ENCODE data around the gene RANBP17.

DNA sequence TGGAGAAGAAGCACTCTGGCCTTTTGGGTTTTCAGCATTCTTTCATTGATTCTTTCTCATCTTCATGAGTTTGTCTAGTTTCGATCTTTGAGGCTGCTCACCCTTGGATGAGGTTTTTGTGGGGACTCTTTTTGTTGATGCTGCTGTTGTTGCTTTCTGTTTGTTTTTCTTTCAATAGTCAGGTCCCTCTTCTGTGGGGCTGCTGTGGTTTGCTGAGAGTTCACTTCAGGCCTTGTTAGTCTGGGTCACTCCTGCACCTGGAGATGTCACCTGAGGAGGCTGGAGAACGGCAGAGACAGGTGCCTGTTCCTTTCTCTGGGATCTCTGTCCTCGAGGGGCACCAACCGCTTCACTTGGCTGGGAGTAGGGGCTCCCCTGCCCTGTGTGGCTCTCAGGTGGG lies 14.0 kb downstream of the RANBP17 start:
- TF ChIP-seq, protein P1, sequence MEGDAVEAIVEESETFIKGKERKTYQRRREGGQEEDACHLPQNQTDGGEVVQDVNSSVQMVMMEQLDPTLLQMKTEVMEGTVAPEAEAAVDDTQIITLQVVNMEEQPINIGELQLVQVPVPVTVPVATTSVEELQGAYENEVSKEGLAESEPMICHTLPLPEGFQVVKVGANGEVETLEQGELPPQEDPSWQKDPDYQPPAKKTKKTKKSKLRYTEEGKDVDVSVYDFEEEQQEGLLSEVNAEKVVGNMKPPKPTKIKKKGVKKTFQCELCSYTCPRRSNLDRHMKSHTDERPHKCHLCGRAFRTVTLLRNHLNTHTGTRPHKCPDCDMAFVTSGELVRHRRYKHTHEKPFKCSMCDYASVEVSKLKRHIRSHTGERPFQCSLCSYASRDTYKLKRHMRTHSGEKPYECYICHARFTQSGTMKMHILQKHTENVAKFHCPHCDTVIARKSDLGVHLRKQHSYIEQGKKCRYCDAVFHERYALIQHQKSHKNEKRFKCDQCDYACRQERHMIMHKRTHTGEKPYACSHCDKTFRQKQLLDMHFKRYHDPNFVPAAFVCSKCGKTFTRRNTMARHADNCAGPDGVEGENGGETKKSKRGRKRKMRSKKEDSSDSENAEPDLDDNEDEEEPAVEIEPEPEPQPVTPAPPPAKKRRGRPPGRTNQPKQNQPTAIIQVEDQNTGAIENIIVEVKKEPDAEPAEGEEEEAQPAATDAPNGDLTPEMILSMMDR (IDR thresholded peaks at IDR 0.05), result no peak
- TF ChIP-seq POLR2AphosphoS5 (IDR thresholded peaks at IDR 0.05), result no peak
- no peak for TF ChIP-seq POLR2A (IDR thresholded peaks at IDR 0.05)
